NCI-H748 (cell line): ENCODE data around the gene KMT2A.
"Not testable (repeated sequence)": the region's sequence is repeated elsewhere in the genome, so short reads cannot be mapped to it uniquely, and the experiment has no call there.

Source experiments
- DNase-seq: peaks from one replicate; lab custom pipeline; 2025; ENCODE audit not compliant: unreplicated experiment; lab: John Stamatoyannopoulos, UW

The KMT2A gene

DNA sequence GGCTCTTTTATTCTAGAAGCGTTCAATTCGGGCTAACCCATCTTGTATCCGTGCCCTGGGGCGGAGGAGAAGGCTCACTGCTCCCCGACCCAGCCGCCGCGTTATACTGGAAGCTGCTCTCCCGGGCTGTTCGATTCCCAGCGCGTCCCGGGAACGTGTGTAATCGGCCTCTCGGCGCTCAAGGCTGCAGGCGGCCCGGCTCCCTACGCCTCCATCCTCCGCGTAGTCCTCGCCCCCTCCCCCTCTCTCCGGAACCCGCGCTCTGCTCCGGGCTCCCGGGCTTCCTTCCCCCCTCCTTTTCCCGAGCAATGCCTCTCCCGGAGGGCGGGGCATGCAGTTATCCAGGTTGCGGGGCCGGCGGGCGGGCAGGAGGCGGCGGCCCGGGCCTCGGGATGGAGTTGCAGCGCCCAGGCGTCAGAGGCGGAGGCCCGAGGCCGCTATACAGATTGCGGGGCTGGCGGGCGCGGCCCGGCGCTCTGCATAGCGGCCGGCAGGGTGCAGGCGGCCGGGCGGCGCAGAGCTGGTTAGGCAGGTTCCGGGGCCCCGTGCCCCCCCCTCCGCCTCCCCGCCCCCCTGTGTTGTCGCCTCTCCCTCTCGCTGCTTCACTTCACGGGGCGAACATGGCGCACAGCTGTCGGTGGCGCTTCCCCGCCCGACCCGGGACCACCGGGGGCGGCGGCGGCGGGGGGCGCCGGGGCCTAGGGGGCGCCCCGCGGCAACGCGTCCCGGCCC lies at the start of gene KMT2A:
Gene KMT2A (plus strand): TSS at position 600 of the 732 bp plus-strand sequence. CDS start 21 bp downstream, at position 621.
- DNase-seq: peak; percentile 95

DNA sequence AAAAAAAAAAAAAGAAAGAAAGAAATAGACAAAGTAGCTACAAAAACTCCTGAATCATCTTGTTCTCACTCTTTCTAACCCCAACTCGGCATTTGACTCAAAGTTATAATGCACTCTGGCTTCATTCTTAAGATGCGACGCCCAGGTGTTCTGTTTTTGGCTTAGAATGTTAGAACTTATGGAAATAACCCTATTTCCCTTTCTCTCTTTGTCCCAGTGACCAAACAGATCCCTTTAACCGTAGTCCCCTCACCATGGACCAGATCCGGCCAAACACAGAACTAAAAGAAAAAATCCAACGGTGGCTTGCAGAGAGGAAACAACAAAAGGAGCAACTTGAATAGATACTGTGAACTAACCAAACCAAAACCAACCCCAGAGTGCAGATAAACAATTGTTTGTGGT lies 40.2 kb upstream of the KMT2A start:
- DNase-seq: no peak

DNA sequence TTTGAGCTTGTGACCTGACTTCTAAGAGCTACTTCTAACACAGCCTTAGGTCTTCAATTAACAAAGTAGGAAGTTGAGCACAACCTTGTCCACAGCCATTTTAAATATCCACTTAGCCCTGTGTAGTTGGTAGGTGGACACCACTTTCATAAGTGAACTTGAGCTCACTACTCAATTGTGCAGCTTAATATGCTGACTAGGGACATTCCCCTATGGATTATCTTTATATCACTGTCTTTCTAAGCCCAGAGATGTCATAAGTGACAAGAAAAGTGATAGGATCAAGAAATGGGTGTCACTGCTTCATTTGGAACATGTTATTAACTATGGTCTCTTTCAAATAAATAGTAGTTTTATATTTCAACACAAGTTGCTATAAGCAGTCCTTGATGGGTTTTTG lies 38.8 kb upstream of the KMT2A start:
- no peak for DNase-seq

DNA sequence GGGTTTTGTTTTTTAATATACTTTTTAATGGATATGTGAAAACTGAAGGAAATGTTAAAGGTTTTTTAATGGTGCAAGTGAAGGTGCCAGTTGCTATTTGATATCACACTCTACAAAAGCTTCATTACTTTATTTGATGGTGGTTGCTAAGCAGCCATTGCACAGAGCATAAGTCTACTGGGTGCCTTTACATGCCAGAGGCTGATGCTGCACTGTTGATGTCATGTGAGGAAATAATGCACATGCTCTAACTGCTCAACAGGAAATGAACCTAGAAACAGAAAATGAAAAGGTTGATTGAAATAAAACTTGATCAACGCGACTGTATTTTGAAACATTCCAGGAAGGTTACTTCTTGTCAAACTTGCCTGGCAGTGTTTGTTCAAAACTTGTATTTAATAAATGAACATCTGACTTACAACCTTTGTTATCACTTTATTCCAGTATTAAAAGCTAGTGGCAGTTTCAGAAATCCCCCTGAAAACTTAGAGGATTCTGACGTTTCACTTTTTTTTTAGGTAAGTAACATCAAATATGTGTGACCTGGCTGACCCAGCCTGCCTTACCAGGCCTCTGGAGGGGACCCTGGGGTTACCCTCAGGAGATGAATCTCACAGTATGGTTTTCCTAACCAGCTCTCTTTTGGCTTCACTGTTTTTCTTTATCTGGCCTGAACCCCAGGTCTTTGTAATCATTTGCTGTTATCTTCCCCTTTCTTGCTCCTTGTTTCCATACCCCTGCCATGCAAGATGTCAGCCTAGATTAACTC lies 37.3 kb upstream of the KMT2A start:
- DNase-seq: no peak

DNA sequence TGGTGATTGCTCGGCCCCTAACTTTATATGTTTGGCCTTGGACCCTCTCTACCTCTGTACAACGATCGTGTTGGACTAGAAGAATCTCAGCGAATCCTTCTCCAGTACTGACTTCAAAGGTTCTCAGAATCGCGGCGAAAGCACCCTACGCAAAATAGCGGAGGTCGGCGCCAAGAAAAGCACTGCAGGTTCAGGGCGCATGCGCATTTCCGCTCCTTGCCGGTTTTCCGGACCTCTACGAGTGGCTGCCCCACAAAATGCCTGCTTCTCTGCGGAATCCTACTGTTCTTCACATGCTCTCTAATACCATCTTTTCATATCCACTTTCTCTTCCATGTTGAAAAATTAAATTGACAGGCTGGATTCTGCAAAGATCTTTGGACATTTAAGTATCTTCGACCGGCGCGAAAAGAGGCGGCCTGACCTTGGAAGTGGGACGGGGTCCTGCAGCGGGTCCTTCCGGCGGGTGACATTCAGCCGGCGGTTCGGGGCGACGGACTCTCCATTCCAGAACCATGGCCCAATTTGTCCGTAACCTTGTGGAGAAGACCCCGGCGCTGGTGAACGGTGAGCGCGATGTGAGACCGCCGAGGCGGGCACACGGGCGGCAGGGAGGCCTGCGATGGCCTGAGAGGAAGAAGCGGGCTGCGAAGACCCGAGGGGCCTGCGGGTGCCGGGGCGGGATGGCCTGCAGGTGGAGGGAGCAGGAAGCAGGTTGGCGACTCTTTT lies 35.0 kb upstream of the KMT2A start, which contains the start of gene ATP5MG:
Gene ATP5MG (plus strand): TSS at position 456 of the 729 bp plus-strand sequence. CDS start 60 bp downstream, at position 516.
- peak; percentile 83 for DNase-seq

DNA sequence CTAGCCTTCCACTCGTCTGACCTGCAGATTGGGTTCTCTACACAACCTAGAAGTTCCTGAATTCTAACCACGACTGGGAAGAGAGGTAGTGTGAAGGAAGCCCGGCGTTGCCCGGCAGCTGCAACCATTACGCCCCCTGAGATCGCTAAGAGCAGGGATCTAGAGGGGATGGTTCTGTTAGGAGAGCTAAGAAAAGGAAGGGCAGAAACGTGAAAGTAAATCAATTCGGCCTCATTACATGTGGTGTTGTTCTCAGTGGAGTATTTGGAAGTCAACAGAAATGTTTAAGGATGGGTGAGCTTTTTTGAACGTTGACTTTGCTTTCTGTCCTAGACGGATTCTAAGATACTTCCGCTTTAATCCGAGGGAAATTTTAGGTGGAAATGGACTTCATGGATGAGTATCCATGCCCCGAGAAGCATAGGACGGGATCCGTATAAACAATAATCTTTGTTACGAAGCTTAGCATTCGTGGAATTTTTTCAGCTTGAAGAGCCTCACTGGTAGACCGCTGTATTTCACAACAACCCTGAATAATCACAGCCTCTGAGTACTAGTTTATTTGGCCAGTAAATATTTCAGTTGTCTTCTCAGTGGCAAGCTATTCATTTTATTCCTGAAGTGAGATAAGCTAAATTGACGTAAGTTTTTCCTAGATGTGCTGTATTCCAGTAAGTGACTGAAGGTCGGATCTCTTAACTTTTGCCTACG lies 34.3 kb upstream of the KMT2A start:
- DNase-seq: no peak

DNA sequence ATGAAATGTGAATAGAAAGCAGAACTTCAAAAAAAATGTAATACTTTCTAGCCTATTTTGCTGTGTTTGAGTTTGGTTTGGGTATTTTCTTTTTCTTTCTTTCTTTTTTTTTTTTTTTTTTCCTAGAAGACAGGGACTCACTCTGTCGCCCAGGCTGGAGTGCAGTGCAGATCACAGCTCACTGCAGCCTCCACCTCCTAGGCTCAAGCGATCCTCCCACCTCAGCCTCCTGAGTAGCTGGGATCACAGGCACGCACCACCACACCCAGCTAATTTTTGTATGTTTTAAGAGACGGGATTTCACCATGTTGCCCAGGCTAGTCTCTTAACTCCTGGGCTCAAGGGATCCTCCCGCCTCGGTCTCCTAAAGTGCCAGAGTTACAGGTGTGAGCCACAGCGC lies 33.7 kb upstream of the KMT2A start:
- DNase-seq: not testable (repeated sequence)

DNA sequence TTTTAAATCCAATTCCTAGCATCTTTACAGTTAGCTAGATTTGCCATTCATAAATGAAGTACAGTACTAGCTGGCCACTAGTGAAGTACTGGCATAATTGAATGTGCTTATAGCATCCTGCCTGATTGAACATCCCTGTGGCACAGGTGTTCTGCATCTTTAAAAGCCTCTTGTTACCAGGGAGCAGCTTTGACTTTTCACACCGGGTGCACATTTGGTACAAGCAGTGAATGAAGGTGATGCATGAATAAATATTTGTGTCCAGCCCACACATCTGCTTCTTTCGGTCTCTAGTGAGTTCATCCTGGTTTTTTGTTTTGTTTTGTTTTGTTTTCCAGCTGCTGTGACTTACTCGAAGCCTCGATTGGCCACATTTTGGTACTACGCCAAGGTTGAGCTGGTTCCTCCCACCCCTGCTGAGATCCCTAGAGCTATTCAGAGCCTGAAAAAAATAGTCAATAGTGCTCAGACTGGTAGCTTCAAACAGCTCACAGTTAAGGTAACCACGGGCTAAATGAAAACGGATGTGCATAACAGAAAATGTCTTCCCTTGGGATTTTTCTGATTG lies 29.6 kb upstream of the KMT2A start:
- DNase-seq: peak; percentile 90

DNA sequence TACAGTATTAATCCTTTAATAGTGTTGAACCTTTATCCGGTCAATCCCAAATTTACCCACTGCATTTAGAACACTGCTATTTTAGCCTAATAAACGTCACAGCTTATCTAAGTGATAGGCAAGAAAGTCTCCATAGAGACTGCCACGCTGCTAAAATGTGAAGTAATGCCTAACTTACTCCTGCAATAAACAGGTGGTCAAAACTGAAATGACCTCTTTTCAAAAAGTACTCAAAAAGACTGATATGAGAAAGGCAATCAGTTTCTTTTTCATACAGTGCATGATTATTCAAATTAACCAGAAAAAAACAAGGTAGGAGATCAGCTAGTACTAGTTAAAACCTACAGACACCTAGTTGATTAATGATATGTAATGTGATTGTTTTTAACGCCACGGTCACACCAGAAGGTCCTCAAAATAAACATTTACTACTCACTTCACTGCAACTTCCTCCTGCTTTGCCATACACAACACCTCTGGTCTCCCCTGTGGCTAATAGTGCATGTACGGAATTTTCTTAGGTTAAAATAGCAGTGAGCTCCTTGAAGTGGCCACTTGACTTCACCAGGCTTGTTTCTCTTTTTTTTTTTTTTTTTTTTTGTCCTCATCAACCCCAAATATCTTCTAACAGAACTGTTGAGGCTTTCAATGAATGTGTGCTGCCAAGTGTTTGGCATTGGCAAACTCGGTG lies 26.1 kb upstream of the KMT2A start:
- no peak for DNase-seq

DNA sequence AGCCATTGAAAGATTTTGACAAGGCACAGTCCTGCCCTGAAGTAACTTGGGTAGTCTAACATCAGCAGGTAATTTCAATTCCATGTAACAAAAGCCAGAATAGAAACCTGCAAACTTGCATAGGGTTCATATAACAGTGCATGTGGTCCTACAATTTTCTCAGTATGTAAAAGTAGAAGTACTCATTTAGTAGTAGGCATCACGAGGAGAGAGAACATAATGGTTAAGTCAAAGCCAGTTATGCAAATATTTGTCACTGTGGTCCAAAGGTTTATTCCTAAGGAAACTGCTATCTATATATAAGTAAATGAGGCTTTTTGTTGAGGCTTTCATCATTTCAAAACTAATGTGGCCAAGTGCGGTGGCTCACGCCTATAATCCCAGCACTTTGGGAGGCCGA lies 24.8 kb upstream of the KMT2A start:
- no peak for DNase-seq

DNA sequence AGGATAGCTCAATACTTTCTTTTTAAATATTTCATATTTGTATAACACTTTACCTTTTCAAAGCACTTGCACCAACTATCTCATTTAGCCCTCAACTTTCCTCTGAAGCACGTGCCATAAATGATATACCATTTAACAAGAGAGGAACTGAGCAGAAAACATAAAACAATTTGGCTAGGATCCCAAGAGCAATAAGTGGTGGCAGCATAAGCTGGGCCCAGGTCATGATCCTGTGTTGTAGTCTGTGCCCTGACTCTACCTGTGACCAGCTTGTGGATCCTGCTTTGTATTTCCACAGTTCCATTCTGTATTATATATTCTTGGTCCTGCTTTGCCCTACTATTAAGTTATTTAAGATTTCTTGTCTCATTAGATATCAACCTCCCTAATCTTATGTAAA lies 23.4 kb upstream of the KMT2A start:
- DNase-seq: no peak

DNA sequence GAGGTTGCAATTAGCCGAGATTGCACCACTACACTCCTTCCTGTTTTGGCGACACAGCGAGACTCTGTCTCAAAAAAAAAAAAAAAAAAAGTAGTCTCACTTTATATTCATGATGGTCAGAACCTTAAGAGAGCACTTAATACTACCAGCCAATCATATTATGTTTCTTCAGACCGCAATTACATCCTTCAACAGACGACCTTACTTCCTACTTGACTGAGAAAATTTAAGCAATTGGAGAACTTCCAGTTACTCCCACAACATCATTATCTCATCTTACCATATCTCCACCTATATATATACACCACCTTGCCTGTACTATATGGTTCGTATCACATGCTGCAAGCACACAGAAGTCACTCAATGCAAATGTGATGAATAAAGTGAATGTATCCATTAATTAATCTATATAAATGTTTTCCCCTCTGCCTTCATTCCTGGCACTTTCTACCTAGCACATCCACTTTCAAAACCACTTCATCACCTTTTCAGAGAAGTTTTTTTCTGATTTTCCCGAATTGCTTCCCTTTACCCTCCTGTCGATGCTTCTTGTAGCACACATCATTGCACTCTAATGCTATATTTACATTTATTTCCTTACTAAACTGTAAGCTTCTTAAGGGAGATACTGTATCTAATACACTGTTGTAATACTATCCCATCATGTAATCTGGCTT lies 21.1 kb upstream of the KMT2A start:
- no peak for DNase-seq

DNA sequence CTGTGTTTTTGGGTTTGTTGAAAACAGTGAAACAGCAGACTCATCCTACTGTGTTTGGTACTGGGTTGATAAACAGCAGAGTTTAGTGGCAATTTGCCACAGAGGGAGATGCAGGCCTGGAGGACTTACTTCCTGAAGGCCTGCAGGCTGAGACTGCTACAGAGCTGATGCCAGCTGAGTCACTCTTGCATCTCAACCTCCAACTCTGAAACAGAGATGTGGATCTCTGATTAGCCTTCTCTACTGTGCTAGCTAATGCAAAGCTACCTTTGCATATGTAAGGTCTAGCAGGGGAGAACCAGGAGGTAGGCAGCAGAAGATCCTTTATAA lies 20.6 kb upstream of the KMT2A start:
- DNase-seq: no peak

DNA sequence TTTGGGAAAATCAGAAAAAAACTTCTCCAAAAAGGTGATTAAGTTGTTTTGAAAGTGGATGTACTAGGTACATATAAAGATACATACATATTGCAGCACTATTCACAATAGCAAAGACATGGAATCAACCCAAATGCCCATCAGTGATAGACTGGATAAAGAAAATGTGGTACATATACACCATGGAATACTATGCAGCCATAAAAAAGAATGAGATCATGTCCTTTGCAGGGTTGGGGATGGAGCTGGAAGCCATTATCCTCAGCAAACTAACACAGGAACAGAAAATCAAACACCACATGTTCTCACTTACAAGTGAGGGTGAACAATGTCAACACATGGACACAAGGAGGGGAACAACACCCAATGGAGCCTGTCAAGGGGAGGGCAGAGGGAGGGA lies 19.4 kb upstream of the KMT2A start:
- not testable (repeated sequence) for DNase-seq

DNA sequence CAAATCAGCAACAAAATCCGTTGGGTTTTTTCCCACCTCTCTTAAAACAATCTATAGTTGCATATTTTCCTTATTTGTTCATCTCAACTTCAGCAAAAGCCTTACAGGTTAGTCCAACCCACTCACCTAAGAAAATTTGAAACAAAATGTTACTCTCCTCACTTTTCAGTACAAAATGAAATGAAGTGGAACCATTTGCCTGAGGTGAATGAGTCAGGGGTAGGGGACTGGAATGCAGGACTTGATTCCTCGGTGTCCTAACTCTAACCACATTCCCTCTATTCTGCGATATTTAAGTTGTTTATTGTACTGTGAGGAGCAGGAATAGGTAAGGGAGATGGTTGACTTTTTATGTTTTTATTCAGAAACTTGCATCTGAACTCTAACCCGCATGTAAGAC lies 18.5 kb upstream of the KMT2A start:
- DNase-seq: no peak

DNA sequence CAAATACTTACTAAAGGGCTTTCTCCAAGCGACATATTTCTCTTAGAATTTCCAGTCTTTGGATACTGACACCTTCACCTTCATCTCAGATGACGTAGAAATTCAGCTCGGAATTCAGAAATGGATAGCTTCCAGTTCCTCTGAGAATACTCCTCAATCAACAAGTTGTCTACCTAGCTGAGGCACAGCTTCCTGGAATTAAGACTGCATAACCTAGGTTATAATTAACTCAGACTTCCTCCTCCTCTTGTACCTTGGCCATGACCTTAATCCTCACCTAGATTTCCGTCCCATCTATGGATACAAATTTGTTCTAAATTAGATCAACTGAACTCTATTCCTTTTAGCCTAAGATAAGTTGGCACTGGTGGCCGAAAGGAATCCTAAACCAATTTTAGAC lies 17.5 kb upstream of the KMT2A start:
- DNase-seq: no peak

DNA sequence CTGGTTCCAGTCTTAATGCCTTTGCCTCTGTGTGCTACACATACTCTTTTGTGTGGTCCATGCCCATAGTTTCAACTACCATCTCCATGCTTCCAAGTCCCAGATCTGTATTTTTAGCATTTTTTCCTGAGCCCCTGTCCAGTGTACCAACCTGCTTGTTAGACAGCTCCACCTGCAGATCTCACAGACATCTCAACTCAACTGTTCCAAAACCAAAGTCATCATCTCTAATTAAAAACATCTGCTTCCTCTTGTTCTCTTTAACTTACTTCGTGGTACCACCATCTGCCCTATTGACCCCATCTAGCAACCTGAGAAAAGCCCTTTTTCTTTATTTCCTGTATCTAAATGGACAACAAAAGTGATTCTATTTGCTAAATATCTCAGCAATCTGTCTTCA lies 8.6 kb upstream of the KMT2A start:
- DNase-seq: no peak

DNA sequence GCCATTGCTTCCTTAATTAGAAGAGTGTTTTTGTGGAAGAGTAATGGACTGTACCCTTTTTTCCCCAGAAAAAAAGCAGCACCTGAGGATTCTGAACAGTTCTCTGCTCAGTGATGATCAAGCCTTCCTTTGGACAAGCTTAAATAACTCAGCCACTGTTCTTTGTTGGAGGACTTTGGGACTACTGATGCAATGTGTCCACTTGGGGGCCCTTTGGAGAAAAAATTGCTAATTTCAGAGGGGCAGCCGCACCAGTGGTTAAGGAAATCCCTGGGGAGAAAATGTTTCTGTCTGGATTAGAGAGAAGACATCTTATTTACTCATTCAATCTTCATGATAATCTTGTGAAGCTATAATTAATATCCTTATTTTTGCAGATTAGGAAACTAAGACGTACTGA lies 5.3 kb upstream of the KMT2A start:
- DNase-seq: no peak

DNA sequence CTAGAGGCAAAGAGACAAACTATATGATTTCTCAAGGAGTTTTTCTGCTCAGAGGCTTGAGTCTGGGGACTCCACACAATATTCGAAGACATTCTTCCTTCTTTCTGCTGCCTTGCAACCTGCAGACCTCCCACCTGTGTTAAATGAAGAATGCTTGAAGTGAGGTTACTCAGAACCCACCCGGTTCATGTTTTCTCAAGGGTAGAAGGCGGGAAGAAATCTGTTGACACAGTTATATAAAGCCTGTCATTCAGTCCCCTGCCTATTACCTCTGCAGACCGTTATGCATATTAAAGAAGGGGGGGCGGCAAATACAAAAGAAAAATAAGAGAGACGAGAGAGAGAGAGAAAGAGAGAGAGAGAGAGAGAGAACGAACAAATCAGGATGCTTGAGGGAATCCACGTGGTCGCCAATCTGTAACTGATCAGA lies 2.2 kb upstream of the KMT2A start:
- DNase-seq: peak; percentile 35
